Retina (tissue), 1 donor: Measurements from ENCODE around the gene RPL28.
"Not testable (repeated sequence)": the region's sequence is repeated elsewhere in the genome, so short reads cannot be mapped to it uniquely, and the experiment has no call there.

Source experiments
- DNase-seq: peaks from one replicate; pipeline ENCODE4 v3.0.0-alpha.2; 2016

The RPL28 gene

GRCh38 chr19:55433292-55433691, 47.6 kb downstream of the RPL28 start:
- no peak for DNase-seq

GRCh38 chr19:55434356-55434919, 48.7 kb downstream of the RPL28 start:
- no peak for DNase-seq

DNA sequence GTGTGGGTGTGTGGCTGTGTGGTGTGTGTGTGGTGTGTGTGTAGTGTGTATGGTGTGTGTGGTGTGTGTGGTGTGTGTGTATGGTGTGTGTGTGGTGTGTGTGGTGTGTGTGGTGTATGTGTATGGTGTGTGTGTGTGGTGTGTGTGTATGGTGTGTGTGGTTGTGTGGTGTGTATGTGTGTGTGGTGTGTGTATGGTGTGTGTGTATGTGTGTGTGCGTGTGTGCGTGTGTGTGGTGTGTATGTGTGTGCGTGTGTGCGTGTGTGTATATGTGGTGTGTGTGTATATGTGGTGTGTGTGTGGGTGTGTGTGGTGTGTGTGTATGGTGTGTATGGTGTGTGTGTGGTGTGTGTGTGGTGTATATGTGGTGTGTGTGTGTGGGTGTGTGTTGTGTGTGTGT, 49.3 kb downstream of the RPL28 start:
- no peak for DNase-seq

DNA sequence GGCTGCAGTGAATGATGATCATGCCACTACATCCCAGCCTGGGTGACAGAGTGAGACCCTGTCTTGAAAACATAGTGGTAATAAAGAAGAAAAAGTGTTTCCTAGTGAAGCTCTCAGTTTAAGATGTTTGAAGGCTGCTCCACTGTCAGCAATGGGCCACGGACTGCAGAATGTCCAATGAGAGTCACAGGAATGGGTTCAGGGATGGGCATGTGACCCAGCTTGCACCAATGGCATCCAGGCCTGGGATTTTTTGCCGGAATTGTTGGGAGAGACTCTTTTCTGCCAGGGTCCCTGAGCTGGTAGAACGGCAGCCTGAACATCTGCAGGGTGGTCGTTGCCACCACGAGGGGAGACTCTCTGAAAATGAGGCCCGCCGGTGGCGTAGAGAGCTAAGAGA, 51.1 kb downstream of the RPL28 start:
- no peak for DNase-seq

DNA sequence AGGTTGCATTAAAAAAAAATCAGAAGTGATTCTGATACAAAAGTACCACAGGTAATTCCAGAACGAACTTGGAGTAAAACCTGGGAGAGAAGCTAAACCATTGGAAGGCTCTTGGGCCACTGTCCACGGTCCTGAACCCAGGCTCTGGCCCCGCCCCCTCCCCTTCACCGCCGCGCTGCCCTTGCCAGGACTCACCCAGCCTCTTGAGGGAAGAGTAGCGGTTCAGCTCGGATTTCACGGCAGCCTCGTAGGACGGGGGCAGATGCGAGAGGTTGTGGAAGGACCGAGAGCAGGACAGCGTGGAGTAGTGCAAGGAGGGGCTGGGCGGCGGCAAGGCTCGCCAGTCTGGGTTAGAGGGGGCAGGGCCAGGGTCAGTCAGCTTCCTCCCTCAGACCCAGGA, 51.7 kb downstream of the RPL28 start:
- DNase-seq, result peak; percentile 72

DNA sequence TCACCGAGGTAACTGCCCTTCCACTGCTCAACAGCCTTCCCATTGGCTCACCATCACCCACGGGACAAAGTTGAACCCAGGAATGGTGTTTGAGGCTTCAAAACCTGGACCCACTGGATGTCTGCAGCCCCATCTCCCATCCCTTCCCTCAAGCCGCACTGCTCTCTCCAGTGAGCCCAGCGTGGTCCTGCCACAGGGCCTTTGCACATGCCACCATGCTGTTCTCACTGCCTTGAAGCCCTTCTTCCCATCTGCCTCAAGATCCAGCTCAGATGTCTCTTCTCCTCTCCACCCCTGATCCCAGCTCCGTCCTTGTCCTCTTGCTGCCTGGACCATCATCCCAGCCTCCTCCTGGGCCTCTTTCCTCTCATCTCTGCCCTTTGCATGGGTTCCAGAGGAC, 53.3 kb downstream of the RPL28 start:
- DNase-seq, result no peak

- peak; percentile 66 for DNase-seq
Measured at GRCh38 chr19:55440411-55441105, 54.8 kb downstream of the RPL28 start.

- peak; percentile 41 for DNase-seq
Measured at GRCh38 chr19:55441319-55441691, 55.6 kb downstream of the RPL28 start.

GRCh38 chr19:55441692-55442321, 56.1 kb downstream of the RPL28 start:
- DNase-seq, result no peak

- DNase-seq, result no peak
Measured at GRCh38 chr19:55442372-55442961, 56.7 kb downstream of the RPL28 start.

DNA sequence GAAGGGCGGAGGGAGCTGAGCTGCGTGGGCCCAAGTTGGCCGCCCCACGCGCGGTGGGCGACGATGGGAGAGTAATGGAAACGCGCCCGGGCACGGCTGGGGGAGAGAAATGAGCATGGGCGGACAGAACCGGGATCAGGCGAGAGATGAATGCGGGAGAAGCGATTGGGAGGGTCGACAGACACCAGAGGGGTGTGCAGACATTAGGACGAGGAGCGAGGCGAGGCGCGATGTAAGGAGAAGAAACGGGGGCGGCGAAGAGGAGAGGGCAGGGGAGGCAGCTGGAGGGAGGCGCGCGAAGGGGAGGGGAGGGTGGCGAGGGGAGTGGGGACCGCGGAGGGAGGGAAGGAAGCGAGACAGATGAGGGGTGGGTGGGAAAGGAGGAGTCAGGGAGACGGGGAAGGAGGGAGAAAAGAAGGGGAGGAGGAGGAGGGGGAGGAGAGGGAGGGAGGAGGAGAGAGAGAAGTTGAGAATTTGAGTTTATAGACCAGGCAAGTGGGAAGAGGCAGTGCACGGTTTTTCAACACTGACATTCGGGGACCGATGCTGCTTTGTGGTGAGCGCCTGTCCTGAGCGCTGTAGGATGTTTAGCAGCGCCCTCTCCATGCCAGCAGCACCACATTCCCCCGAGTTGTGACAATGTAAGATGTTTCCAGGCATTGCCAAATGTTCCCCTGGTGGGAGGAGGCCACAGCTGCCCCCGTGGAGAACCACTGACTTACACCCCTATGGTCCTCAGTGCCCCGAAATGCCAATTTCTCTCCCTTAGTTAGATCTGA, 57.5 kb downstream of the RPL28 start, which contains the start of gene SHISA7:
Gene SHISA7 (minus strand): TSS at position 256 of the 779 bp plus-strand sequence. CDS start 437 bp downstream, outside the sequence.
- peak; percentile 40 for DNase-seq

GRCh38 chr19:55443824-55444480, 58.2 kb downstream of the RPL28 start:
- no peak for DNase-seq

- no peak for DNase-seq
Measured at GRCh38 chr19:55444646-55445045, 58.9 kb downstream of the RPL28 start.

GRCh38 chr19:55446060-55446459, 60.3 kb downstream of the RPL28 start:
- no peak for DNase-seq

DNA sequence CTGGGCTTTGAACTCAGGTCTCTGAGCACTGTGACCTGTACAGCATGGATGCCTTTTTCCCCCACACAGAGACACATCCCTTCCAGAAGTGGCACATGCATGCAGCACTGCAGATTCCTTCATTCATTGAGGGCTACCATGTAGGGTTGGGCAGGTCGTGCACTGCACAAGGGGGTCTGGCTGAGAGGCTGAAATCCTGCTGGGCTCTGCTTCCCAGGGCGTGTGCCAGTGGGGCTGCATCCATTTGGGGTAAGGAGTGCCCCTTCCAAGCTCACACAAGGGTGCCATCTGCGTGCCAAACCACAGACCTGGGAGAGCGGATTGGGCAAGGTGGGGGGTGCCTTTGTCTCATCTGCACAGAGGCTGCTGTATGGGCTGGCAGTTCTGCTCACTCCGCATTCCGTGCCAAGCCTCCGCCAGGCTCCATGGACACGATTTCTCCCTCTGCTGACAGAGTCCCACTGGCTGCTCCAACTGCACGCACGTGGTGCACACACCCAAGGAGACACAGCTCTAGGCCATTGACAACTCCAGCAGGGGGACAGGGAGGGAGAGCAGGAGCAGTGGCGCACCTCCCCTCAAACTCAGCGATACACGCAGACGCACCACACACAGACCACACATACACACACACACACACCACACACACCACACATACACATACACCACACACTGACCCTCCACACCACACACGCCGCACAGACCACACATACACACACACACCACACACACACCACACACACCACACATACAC, 61.9 kb downstream of the RPL28 start:
- peak; percentile 36 for DNase-seq

GRCh38 chr19:55448175-55448490, 62.4 kb downstream of the RPL28 start:
- not testable (repeated sequence) for DNase-seq

DNA sequence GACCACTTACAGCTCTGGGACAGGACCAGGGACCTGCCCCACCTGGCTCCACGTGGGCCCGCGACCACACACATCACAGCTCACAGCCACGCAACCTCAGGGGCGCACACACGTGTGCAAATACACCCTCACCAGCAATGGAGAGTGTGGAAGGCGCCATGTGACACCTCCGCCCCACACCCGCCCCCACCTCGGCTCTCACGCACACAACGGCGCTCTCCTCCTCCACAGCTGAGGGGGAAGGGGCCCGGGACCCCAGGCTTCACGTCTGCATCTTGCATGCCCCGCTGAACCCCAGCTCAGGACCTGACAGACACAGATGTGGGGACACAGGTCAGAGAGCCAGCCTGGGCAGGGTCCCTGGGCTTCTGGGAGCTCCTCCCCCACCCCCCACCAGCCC, 63.7 kb downstream of the RPL28 start:
- DNase-seq, result no peak

DNA sequence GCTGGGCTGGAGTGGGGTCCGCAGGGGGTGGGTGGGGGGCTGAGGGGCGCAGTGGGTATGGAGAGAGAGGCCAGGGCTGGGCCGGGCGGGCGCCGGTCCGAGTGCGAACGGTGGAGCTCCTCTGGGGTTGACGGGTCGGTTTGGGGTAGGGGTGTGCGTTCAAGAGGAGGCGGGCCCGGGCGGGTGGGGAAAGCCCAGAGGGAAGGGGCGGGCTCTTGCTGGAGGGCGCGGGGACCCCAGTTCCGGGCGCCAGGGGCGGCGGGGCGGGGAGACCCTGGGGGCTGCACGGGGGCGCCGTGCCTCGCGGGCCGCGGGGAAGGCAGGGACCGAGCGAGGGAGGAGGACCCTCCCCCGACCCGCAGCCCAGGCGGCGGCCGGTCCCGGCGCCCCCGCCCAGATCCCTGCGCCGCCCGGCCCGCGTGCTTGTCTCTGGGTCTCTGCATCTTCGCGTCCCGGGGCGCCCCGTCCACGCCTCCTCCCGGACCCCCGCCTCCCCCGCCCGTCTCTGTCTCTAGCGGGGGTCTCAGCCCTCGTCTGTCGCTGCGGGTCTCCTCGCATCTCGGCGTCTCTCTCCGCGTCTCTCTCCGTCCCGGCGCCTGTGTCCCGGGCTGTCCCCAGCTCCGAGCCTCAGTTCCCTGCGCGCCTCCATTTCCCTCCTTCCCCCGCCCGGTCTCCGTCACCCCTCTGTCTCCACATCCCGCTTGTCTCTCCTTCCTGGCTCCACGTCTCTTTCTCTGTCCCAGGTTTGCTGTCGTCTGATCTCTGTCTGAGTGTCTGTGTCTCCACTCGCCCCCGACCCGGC, 65.6 kb downstream of the RPL28 start:
- DNase-seq, result peak; percentile 46

GRCh38 chr19:55451965-55452748, 66.4 kb downstream of the RPL28 start:
- peak; percentile 71 for DNase-seq
